SW 1271 (cell line): ENCODE results near the gene PHYH.
"Not testable (repeated sequence)": the region's sequence is repeated elsewhere in the genome, so short reads cannot be mapped to it uniquely, and the experiment has no call there.

Experiments used
- DNase-seq, 2 experiments: peaks; one replicate each; lab custom pipeline; 2025; lab: John Stamatoyannopoulos, UW

Gene PHYH

DNA sequence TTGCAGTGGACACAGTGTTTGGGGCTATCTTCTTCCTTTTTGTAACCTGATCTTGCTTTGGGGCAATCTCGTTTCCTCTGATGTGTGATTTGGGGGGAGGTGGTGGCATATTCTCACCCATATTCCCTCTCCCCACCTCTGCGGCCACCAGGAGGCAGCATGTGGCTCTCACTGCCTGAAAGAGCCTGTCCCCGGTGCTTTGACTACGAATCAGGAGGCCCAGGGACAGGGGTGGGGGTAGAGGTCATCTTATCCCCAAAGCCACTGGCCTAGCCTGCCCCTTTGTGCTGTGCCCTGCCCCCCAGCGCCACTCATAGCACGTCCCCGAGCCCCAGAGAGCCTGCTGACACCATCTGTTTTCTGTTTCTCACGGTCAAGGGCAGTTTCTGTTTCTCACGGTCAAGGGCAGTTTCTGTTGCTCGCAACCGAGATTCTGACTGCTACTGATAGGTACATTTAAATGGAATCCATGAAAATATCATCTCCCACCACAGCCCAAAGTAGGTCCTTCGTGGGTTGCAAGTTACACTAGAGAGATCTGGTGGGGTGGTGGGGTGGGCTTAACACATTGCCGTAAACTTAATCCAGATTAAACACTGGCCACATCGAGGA, 28.2 kb downstream of the PHYH start:
- no peak for DNase-seq

DNA sequence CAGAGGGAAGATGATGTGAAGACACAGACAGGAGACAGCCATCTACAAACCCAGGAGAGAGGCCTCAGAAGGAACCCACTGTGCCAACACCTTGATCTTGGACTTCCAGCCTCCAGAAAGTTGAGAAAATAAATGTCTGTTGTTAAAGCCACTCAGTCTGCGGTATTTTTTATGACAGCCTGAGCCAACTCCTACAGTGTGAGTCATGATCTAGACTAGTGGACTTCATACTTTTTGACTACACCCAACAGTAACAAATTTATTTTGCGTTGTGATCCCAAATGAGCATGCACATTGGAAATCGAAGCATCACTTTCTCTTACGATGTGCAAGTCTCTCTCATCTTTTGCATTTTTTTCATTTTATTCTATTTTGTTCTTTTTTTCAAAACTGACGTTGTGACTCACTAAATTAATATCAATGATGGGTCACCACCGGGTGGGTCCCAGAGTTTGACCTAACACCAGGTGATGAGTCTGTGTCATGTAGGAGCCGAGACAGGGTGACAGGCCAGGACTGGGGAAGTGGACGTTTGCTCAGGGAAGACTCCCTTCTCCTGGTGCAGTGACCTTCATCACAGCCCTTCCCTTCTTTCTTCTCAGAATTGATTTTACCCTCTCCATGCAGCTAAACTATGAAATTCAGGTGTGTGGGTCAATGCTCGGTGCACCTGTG, 28.9 kb downstream of the PHYH start:
- DNase-seq: no peak

DNA sequence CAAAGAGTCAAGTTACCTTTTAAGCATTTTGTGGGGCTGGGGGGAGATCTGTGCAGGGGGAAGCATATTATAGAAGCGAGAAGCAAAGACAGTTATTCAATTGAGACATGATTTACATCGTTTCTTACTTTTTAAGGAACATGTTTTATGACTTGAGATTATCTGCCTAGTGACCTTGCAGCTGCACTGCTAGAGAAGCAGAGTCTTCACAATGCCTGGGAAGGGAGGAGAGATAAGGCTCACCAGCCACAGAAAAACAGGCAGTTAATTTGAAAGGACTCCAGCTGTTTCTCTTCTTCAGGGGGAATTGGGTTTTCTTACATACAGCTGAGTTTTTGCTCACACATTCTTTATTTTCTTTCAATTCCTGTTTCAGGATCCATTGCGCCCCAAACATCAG, 31.0 kb downstream of the PHYH start:
- no peak for DNase-seq

DNA sequence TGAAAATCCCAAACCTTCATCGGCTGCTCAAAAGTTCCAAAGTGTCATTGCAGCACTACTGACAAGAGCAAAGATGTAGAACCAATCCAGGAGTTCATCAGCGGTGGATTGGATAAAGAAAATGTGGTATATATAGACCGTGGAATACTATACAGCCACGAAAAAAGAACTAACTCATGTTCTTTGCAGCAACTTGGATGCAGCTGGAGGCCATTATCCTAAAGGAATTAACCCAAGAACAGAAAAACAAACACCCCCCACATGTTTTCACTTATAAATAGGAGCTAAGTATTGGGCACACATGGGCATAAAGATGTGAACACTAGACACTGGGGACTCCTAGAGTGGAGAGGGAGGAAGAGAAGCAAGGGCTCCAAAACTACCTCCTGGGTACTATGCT, 31.6 kb downstream of the PHYH start:
- no peak for DNase-seq

DNA sequence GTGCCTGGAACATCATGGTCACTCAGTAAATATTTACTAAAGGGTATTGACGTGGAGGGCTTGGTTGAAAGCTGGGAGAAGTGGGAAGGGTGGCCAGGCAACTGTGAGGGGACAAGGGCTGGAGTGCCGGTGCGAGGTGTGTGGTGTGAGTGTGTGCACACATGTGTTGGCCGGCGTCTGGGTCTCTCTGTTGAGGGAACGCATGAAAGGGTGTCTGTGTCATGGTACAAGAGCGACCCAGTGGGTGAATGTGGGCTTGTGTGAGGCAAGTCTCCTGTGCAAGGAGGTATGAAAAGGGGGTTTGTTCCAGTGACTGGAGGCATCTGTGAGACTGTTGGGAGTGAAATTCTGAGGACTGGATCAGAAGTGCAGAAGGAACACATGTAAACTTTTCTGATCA, 36.3 kb downstream of the PHYH start:
- DNase-seq: no peak

DNA sequence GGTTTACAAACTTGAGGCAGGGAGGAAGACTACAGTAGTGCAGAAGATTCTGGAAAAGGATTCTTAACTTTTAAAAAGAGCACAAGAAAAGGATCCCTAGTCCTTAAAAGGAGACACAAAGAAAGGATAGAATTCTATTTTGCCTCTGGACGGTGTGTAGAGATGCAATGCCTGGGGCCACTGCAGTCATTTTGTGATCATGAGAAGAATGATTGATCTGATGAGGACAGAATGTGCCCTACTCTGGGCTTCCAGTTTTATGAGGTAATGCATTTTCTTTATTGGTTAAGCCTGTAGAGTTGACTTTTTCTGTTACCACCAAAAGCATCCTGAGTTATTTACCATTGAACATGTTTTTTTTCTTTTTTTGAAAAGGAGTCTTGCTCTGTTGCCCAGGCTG, 37.4 kb downstream of the PHYH start:
- DNase-seq: no peak

DNA sequence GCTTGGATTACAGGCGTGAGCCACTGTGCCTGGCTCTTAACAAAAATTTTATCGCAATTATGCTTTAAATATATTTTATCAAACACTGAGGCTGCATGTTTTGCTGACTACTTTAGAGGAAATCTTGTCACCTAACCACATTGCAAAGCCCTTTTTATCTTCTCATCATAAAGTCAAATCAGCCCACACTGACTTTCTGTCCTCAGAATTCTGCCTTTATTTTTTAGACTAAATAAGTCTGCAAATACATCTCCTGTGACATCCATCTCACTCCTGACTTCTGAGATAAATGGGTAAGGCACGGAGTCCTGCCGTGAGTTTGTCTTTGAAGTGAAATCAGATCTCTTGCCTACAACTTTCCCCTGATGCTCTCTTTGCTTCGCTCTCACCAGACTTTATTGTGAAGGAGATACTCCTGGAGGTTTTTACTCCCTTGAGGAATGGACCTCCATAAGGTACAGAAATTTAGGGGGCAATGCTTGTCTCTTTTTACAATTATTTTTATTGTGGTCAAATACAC, 42.2 kb downstream of the PHYH start:
- DNase-seq: no peak

DNA sequence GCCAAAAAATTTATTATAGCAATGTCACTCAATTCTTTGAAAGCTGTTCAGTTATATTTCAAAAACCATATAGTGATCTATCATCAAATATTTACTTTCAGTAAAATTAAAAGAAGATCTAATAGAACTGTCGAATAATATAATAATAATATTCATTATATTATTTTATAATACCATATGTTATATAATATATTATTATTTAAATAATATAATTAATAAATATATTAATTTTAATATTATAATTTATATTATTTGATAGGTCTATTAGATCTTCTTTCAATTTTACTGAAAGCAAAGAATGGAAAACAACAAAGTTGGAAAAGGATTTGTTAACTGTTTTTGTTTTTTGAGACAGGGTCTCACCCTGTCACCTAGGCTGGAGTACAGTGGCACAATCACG, 43.2 kb downstream of the PHYH start:
- no peak for DNase-seq

DNA sequence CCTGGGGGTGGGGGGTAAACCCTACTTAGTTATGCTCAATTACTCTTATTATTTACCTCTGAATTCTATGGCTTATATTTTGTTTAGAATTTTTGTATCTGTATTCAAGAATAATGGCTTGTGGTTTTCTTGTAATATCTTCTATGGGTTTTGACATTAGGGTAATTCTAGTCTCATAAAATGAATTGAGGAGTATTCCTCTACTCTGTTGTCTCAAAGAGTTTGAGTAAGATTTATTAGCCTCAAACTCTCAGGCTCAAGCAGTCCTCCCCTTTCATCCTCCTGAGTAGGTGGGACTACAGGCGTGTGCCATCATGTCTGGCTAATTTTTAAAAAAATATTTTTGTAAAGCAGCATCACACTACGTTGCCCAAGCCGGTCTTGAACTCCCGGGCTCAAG, 46.1 kb downstream of the PHYH start:
- DNase-seq: no peak

DNA sequence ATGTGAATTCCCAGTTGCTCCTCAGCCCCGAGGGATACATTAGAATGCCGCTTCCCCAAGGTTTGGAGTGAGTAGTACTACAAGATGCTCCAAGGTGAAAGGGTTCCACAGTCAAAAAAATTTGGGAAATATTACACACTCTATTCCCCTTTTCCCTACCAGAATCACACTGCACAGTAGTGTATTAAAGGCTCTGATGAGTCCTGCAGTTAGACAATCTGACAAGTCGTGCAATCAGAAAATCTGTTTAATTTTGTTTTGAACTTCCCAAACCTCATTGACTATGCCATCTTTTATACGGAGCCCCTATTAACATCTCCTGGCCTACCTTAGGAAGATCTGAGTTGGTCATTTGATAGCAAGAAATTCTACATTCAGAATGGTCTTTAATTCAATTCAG, 52.1 kb downstream of the PHYH start:
- no peak for DNase-seq

DNA sequence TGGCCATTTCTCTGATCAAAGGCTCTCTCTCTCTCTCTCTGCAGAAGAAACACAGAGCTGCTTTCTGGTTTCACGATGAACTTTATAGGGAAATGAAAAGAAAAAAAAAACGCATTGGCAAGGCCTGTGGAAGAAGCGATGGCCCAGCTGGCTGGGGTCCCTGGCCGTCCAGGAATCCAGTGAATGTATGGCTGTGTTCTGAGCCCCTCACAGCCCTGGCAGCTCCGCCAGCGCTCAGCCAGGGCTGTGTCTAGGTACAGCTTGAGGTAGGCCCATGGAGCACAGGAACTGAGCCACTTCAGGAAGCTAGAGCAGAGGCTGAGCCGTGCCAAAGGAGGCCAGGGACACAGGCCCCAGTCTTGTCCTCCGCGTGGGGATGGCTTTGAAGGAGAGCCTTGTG, 52.6 kb downstream of the PHYH start:
- DNase-seq: no peak

DNA sequence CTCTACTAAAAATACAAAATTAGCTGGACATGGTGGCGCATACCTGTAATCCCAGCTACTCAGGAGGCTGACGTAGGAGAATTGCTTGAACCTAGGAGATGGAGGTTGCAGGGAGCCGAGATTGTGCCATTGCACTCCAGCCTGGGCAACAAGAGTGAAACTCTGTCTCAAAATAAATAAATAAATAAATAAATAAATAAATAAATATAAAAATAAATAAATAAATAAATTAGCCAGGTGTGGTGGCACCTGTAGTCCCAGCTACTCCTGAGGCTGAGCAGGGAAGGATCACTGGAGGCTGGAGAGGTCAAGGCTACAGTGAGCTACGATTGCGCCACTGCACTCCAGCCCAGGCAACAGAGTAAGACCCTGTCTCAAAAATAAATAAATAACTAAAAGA, 57.6 kb downstream of the PHYH start:
- DNase-seq: not testable (repeated sequence)

DNA sequence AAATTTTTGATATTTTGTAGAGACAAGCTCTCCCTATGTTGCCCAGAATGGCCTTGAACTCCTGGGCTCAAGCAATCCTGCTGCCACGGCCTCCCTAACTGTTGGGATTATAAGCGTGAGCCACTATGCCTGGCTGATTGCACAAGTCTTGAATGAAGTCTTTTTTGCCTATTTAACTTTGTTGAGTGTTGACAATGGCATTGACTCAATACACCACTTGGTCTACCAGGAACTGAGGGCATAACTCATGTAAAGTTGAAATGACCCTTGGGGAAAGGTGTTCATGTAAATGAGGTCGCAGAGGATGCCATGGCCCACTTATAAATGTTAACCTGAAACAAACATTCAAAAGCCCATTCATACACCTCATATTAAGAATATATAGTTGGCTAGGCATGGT, 58.3 kb downstream of the PHYH start:
- no peak for DNase-seq

DNA sequence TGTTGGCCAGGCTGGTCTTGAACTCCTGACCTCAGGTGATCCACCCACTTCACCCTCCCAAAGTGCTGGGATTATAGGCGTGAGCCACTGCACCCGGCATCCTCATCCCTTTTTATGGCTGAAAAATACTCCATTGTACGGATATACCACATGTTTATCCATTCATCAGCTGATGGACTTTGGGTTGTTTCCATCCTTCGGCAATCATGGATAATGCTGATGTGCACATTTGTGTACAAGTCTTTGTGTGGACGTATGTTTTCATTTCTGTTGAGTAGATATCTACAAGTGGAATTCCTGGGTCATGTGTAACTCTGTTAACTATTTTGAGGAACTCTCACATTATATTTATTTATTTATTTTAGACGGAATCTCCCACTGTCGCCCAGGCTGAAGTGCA, 59.9 kb downstream of the PHYH start:
- DNase-seq: no peak

DNA sequence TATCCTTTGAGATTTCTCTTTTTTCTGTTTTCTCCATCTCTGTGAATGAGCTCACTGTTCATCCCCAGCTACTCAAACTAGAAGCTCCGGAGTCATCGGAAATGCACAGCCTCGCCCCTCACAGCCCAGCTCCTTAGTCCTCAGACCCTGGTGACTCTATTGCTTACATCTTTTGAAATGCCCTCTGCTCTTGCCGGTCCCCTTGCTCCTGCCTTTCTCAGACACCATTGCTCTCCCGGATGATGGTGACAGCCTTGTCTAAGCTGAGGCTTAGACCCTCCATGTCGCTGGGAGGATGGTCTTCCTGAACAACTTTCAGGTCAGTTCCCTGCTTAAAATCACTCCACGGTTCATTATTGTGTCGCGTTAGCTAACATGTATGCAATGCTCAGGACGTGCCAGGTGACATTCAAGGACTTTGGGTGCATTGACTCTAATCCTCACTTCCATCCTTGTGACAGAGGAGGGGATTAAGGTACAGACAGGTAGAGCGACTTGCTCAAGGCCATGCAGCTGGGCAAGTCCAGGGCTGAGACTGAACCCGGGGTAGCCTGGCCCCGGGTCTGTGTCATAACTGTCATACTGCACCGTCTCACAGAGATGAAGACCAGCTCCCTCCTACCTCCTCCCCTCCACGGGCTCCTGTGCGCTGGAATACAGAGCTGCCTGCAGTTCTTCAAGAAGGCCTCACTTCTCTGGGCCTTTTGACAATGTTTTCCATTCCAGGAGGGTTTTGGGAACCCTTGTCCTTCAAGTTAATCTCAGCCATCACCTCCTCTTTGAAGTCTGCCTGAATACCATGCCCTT, 61.4 kb downstream of the PHYH start:
- no peak for DNase-seq

DNA sequence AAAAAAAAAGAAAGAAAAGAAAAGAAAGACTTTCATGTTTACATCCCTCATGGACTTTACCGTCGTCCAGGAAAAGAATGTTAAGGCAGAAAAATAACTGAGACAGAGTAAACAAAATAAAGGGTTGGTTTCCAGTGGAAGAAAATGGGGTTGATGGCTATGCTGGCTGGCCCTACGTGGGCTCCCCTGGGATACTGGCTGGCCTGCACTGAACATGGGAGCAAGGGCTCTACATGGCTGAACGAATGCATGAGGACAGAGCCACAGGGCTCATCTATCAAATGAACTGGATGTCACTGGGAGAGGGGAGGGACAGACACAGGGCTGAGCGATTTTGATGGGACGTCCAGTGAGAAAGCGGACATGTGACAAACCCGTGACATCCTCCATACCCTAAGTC, 63.2 kb downstream of the PHYH start:
- DNase-seq: no peak

DNA sequence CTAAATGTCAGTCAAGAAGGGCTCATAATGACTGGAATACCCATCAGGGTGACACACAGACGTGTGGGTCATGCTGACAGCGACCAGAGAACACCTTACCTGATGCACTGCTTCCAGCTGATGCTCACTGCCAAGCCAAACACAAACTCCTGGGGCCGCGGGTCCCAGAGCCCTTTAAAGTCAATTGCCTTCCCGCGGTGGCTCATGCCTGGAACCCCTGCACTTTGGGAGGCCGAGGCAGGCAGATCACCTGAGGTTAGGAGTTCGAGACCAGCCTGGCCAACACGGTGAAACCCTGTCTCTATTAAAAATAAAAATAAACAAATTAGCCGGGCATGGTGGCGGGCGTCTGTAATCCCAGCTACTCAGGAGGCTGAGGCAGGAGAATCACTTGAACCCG, 65.1 kb downstream of the PHYH start:
- not testable (repeated sequence) for DNase-seq

DNA sequence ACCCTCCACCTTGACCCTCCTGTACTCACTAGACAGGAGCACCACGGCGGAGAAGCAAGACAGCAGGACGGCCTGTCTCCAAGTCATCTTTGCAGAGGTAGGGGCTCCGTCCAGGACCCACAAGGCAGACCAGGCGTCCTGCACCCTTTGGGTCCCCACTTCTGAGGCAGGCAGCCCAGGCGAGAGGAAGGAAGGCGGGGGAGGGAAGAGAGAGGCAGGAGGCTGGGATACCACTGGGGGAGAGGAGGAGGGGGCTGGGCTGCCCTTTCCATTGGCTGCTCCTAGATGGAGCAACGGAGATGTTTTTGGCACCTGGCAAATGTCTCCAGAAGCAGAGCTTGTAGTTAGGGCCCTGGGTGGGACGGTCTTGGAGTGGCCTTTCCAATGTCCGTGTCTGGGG, 65.7 kb downstream of the PHYH start, which contains the start of gene UCMA:
TSS of gene UCMA (minus strand) at position 203 of the 400 bp plus-strand sequence. CDS start at position 87, 116 bp downstream.
- DNase-seq: no peak

DNA sequence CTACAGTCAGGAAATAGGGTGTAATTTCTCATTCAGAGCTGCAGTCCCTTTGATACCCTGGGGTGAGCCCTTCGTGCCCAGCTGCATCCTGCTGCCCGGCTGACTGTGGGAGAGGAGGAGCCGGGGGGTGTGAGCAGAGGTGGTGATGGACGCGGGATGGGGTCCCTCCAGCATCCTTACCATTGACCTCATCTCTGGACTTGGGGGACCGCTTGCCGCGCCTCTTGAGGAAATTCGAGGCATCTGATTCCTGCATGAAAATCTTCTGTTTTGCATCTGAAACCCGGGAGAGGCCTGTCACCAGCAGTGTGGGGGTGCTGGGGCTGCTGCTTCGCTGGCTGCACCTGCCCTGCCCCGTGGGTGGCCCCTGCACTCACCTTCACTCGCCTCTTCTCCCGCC, 66.5 kb downstream of the PHYH start:
- DNase-seq: no peak

DNA sequence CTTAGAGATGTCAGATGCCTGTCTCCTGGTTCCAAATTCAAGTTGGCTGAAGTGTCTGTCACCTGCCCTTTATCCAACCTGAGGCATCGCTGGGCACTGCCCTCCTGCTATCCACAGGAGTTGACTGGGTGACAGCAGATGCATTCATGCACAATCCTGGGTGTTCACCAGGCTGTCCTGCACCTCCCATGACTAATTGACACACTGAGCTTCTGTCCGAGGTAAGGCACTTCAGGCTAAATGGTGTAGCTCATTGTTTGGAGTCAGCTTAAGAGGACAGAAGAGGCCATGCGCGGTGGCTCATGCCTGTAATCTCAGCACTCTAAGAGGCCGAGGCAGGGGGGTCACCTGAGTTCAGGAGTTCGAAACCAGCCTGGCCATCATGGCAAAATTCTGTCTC, 68.1 kb downstream of the PHYH start:
- DNase-seq: no peak

DNA sequence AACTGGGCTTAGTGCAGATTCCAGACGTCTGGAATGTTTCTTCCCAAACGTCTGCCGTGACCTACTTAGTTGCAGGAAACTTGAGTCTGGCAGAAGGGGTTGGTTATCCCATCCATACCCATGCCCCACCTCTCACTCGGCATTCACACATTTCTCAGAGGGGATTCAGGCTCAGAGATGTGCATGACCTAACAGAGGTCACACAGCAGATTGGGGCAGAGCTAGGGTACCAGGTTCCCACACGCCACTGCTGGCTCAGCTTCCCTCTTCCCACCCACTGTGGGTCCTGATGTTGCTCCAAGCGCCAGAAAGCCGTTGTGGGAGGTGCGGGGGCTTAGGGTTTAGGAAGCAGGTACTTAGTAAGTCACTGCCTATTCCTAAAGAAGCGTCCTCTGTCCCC, 68.7 kb downstream of the PHYH start:
- no peak for DNase-seq
